Kidney capillary endothelial cell (primary cell): Measurements from ENCODE around the gene LMO1.

ENCODE experiments used
- DNase-seq: peaks from one replicate; pipeline ENCODE4 v3.0.0-alpha.2; 2018; ENCODE audit warnings: low spot score

Gene LMO1

DNA sequence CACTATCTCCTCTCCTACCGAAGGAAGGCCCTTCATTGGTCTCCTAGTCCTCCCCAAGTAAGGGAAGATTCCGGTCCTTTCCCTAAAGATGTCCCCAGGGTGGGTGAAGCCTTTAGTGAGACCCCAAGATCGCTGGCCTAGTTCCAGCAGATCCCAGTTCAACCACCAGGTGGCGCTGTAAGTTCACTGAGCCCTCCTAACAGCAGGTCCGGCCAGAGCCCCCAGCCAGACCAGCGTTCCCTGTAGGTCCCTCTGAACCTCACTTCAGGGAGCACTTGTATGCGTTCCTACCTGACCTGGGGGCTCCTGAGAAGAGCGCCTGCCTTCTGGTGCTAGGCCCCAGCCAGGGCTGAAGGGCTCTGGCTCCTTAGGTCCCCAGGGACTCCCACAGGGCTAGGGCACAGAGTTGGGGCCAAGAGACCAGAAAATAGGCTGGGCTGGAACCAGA is 38.1 kb downstream of the LMO1 start:
- peak; percentile 62 for DNase-seq

GRCh38 chr11:8224711-8225110 is 39.0 kb downstream of the LMO1 start:
- no peak for DNase-seq

DNA sequence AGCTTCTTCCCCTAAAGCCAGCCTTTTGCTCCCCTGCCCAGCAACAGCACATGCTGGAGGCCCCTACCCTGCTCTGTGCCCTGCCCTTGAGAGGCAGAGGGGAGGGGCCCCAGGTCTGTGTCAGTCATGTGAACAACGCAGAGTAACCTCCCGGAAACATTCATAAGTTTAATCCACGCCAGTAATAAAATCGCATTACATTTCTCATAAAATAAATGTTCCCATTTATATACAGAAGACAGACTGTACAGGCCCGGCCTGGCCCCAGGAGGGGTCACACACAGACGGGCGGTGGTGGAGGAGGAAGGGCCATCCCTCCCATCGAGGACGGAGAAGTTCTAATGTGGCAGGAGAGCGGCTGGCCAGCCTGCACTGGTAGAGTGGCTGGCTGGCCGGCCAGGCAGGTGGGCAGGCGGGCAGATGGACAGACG is 39.5 kb downstream of the LMO1 start:
- no peak for DNase-seq

- DNase-seq: no peak
Measured at GRCh38 chr11:8223513-8223900, 40.2 kb downstream of the LMO1 start.

GRCh38 chr11:8222820-8223512 is 40.7 kb downstream of the LMO1 start:
- DNase-seq: no peak

- DNase-seq: no peak
Measured at GRCh38 chr11:8221917-8222495, 41.7 kb downstream of the LMO1 start.

DNA sequence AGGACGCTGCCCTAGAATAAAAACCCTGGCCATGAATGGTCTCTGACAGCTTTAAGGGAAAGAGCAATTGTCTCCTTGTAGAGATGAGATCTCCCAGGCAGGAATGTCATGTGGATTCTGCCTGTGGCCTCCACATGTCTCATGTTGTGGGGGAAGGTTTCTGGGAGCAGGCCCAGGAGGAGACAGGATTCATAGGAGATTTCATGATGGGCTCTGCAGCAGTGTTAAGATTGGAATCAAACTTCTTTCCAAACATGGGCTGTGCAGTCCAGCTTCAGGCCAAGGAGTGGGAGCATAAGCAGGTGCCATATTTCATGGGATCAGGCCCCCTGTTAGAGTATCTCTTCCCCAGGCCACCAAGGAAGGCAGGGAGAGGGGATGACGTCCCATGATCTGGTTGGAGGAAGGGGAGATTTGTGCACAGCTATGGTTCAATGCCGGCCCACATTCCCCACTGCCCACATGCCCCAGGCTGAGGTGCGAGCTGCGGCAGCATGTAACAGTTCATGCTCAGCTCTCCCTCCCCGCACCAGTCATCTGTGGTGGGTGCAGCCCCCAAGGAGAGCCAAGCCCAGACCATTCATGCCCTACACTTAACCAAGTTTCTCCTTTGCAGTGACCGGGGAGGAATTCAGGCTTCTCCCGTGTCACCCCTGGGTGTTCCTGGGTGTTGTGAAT is 42.5 kb downstream of the LMO1 start:
- no peak for DNase-seq

GRCh38 chr11:8220261-8221045 is 43.2 kb downstream of the LMO1 start:
- DNase-seq: no peak

- DNase-seq: peak; percentile 36
Measured at GRCh38 chr11:8219257-8220021, 44.2 kb downstream of the LMO1 start.

DNA sequence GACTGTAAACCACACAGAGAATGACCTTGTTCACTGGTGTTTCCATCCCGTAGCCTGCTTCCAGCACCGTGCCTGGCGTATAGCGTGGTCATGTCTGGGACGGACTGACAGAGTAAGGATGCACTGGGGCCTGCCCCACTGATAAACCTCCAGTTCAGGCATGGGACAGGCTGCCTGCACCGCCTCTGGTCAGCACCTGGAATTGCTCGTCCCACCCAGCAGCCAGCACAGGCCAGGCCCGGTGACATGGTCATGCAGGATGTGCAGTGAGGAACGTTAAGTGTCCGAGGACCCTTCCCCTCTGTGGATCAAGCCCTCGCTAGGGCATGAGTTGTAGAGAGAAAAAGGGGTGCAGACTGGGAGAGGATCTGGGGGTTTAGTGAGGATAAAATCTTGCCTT is 44.8 kb downstream of the LMO1 start:
- no peak for DNase-seq

GRCh38 chr11:8218409-8218808 is 45.3 kb downstream of the LMO1 start:
- no peak for DNase-seq

DNA sequence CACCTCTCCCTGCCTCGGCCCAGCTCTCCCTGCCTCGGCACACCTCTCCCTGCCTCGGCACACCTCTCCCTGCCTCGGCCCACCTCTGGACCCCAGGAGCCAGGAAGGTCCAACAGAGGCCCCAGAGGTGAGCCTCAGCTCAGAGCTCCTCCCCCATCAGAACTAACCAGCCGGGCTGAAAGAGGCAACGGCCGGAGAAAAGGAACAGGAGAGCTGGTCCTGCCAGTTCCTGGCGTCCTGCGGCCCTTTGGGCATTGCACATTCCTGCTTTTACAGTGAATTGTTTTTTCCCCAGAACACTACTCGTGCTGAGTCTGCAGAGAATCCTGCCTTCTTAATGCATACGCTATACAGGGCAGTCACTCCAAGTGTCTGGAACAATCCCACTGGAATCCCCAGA is 45.8 kb downstream of the LMO1 start:
- DNase-seq: no peak

DNA sequence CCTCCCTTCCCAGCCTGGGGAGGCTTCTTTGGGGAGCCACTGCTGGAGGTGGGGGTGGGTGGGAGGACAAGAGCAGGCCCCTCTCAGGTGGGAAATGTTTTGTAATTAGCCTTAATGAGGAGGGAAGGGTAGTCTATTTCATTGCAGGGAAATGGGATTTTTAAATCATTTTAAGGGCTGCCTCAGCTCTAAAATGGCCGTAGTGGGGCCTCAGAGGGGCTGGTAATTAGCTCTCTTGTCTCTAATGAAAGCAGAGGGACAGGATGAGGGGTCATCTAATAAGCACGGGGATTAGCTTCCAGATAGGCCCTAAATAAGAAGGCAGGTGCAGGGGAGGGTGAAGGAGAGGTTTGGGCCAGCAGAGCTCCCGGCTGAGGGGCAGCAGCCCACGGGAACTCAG is 46.5 kb downstream of the LMO1 start:
- DNase-seq: no peak

- peak; percentile 16 for DNase-seq
Measured at GRCh38 chr11:8213376-8213775, 50.3 kb downstream of the LMO1 start.

GRCh38 chr11:8209208-8209807 is 54.4 kb downstream of the LMO1 start:
- DNase-seq: no peak

DNA sequence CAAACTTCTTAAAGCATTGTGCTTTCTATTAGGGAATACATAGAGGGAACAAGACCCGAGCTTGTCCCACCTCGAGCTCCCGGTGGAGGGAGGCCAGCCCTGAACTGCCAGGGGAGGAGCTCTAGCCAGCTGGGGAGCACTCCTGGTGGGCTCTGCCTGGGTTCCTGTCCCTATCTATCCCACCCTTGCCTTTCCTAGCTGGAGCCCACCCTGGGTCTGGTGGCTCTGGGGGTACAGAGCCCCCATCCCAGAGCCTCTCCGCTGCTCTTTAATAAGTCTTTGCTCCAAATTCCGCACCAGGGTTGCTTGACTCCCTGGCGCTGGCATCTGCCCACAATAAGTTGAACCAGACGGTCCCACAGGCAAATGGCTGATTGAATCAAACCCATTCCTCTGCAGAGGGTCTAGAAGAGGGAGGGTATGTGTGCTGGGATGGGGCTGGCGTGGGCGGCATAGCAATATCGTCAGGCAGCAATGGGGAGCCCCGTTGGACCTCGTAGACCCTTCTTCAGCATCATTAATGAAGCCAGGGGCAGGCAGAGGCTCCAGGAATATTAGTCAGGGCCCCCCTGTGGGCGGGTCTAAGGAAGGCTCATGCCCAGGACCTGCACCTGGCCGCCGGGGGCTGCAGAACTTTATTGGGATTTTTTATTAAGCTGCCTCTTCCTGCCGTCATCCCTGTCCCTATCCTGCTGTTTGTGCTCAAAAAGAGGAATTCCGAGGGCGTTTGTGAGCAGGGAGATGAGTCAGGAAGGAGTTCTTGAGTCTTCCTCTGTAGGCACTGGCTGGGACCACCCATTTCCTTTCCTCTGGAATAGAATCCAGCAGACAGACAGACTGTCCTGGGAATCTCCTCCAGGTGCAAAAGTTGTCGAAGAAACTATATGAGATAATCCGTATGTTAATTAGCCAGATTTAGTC is 56.3 kb downstream of the LMO1 start:
- peak; percentile 23 for DNase-seq

DNA sequence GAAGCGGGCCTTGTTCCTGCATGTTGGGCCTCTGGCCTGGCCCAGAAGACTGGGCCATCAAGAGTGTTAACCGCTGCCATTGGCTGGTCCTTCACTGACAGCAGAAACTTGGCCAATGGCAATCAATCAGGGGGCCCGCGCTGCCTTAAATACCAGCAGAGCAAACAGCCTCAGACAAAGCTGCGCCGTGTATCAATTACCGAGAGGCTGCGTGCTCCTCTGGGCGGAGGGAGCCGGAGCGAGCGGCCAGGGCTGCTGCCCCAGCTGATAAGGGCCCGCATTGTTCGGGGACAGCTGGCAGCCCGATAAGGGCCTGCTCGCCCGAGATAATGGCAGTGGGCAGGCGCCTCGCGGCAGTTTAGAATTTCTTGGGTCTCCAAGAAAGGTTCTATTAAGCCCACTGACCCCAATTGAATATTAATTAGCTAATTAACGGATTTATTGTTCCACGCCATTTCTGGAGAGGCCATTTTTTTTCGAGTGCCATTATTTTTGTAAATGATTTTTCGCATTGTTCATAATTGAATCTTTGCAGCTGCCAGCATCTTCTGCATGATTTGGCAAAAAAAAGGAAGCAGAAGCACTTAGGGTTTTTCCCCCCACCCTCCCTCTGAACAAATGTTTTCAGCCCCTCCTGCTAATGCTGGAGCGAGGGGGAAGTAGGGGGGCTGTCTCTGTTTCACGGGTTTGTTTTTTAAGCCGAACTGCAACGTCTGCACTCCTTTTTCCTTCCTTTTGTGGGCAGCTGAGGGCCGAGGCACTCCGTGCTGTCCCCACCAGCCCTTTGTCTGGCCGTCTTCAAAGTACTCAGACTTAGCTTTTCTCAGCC is 57.2 kb downstream of the LMO1 start:
- DNase-seq: no peak

DNA sequence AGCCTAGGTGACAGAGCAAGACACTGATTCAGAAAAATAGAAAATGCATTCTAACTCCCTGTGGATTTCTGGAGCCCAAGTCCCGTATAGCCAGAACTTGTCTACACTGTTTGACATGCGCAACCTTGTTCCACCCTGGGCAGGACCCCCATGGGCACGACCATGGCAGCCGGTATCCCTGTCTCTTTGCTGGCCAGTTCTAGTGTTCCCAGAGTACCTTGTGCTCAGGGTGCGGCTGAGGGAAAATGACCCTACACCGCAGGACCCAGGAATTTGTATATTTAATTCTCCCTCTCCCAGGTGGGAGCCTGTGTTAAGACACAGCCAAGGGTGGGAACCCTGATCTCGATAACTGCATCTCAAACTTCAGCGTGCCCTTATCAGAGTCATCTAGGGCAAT is 58.1 kb downstream of the LMO1 start:
- no peak for DNase-seq

- no peak for DNase-seq
Measured at GRCh38 chr11:8204596-8204995, 59.1 kb downstream of the LMO1 start.
